ENCODE measurements around the gene RXRA. TPM values are rescaled to one million over a fixed set of nuclear protein-coding genes. Genes with fewer than 3 reads are reported as not detected.

Gene RXRA
- total RNA-seq, 1 experiment from 2014 or later, result 29.9 TPM

DNA sequence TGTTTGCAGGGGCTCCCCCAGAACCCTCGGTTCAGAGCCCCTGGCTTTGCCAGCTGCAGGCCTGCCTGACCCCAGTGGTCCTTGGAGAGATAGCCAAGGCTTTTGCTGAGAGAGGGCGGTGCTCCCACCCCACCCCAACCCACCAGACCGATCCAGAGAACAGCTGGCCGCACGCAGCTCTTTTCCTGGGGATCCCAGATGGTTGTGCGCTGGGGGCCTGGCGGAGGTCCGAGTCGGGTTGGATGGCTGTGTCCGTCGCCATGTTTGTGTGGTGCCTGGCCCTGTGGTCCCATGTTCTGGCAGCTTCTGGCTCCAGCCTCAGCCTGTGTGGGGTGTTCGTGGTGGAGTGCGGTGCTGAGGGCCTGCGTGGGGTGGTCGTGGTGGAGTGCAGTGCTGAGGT is 97.5 kb downstream of the RXRA start:
- no peak overlapping the region for H3K23ac ChIP-seq (ENCODE audit: insufficient read length, low read depth, low read length)
- H3K4me1 ChIP-seq (ENCODE audit: insufficient read depth, low read length), result no peaks in the 10 kb centered on the region
- H3K14ac ChIP-seq (ENCODE audit: insufficient read depth, low read length), result no peak overlapping the region; the same call in 1 of the 2 replicates
- H2AK5ac ChIP-seq (ENCODE audit: insufficient read length, low read length), result no peak overlapping the region
- no peaks in the 10 kb centered on the region for H3K79me1 ChIP-seq (ENCODE audit: insufficient read depth, low read depth, low read length, poor library complexity, severe bottlenecking)
- no peaks in the 10 kb centered on the region for H3K23me2 ChIP-seq (ENCODE audit: insufficient read length, low read depth, low read length, poor library complexity, severe bottlenecking)
- H4K91ac ChIP-seq (ENCODE audit: insufficient read length, low read depth, low read length), result no peak overlapping the region
- Mint-ChIP-seq H3K27ac (no peak overlapping the region; a peak in 1 of 7 replicates), H3K4me3 (no peak overlapping the region), H3K27me3 (ENCODE audit: low read depth) (no peaks in the 10 kb centered on the region), H3K4me1 (peaks cover 0 to 6% of the 10 kb centered on the region in 2 experiments; a peak in 3 of 4 replicates), H3K36me3 (ENCODE audit: insufficient read depth in 1 of 3, low read depth in 3 of 3) (peaks cover 4 to 15% (median 6%) of the 10 kb centered on the region in 3 experiments; a peak in 6 of 7 replicates), H3K9me3 (no peaks in the 10 kb centered on the region)
- H4K20me1 ChIP-seq (ENCODE audit: control insufficient read depth, insufficient read depth, insufficient read length), result no peaks in the 10 kb centered on the region
- no peak overlapping the region for H2BK15ac ChIP-seq (ENCODE audit: low read depth, low read length)
- no peak overlapping the region for H3K4ac ChIP-seq (ENCODE audit: low read depth, low read length)
- H3K27ac ChIP-seq (ENCODE audit: insufficient read length, low read depth, low read length), result no peak overlapping the region
- no peak overlapping the region for H4K8ac ChIP-seq (replicated peaks; ENCODE audit: insufficient read length, low read depth, low read length)
- no peak overlapping the region for H2AFZ ChIP-seq (ENCODE audit: low read length)
- no peak overlapping the region for H2BK5ac ChIP-seq (ENCODE audit: insufficient read length, low read length)
- H3K27me3 ChIP-seq (ENCODE audit: insufficient read depth, low read length), result no peaks in the 10 kb centered on the region
- no peak overlapping the region for H4K5ac ChIP-seq (ENCODE audit: insufficient read length, low read depth, low read length)
- no peak overlapping the region for H2BK120ac ChIP-seq (ENCODE audit: low read depth, low read length, poor library complexity, severe bottlenecking)
- no peaks in the 10 kb centered on the region for H3K9me3 ChIP-seq (ENCODE audit: control insufficient read depth, low read depth, low read length)
- H3K9ac ChIP-seq (ENCODE audit: extremely low read depth, insufficient read length, low read length), result no peak overlapping the region
- H3K4me2 ChIP-seq (ENCODE audit: insufficient read depth, insufficient read length, low read length), result no peak overlapping the region
- no peaks in the 10 kb centered on the region for H3K79me2 ChIP-seq (ENCODE audit: insufficient read depth, low read length)
- no peak for DNase-seq
- no peak overlapping the region for H2BK12ac ChIP-seq (ENCODE audit: insufficient read length, low read depth, low read length)
- WGBS (ENCODE audit: extremely low coverage, insufficient read length, low lambda C conversion rate), result no CpG with 5 or more reads among the region's 15 CpGs
- H2BK20ac ChIP-seq (ENCODE audit: low read depth, low read length, poor library complexity, severe bottlenecking), result no peak overlapping the region
- no peak overlapping the region for H3K18ac ChIP-seq (ENCODE audit: insufficient read length, low read depth, low read length)
- no peak overlapping the region for H3K56ac ChIP-seq (ENCODE audit: insufficient read length, low read depth, low read length)
- TF ChIP-seq, protein P1, sequence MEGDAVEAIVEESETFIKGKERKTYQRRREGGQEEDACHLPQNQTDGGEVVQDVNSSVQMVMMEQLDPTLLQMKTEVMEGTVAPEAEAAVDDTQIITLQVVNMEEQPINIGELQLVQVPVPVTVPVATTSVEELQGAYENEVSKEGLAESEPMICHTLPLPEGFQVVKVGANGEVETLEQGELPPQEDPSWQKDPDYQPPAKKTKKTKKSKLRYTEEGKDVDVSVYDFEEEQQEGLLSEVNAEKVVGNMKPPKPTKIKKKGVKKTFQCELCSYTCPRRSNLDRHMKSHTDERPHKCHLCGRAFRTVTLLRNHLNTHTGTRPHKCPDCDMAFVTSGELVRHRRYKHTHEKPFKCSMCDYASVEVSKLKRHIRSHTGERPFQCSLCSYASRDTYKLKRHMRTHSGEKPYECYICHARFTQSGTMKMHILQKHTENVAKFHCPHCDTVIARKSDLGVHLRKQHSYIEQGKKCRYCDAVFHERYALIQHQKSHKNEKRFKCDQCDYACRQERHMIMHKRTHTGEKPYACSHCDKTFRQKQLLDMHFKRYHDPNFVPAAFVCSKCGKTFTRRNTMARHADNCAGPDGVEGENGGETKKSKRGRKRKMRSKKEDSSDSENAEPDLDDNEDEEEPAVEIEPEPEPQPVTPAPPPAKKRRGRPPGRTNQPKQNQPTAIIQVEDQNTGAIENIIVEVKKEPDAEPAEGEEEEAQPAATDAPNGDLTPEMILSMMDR (conservative IDR thresholded peaks at IDR 0.05), result no peak
- no peak overlapping the region for H3T11ph ChIP-seq (ENCODE audit: low read length)
